Measurements from ENCODE around the gene GSK3A. TPM values are rescaled to one million over a fixed set of nuclear protein-coding genes. Genes with fewer than 3 reads are reported as not detected.

GSK3A gene
- total and polyA plus RNA-seq, 9 of the 15 experiments (the other 6 are each of a cell fraction or from before 2014, with no cell fraction given): 0.62 to 90.7 (median 33.3) TPM

GRCh38 chr19:42199440-42200115, 42.8 kb downstream of the GSK3A start (continued):
- TF ChIP-seq, protein P1, sequence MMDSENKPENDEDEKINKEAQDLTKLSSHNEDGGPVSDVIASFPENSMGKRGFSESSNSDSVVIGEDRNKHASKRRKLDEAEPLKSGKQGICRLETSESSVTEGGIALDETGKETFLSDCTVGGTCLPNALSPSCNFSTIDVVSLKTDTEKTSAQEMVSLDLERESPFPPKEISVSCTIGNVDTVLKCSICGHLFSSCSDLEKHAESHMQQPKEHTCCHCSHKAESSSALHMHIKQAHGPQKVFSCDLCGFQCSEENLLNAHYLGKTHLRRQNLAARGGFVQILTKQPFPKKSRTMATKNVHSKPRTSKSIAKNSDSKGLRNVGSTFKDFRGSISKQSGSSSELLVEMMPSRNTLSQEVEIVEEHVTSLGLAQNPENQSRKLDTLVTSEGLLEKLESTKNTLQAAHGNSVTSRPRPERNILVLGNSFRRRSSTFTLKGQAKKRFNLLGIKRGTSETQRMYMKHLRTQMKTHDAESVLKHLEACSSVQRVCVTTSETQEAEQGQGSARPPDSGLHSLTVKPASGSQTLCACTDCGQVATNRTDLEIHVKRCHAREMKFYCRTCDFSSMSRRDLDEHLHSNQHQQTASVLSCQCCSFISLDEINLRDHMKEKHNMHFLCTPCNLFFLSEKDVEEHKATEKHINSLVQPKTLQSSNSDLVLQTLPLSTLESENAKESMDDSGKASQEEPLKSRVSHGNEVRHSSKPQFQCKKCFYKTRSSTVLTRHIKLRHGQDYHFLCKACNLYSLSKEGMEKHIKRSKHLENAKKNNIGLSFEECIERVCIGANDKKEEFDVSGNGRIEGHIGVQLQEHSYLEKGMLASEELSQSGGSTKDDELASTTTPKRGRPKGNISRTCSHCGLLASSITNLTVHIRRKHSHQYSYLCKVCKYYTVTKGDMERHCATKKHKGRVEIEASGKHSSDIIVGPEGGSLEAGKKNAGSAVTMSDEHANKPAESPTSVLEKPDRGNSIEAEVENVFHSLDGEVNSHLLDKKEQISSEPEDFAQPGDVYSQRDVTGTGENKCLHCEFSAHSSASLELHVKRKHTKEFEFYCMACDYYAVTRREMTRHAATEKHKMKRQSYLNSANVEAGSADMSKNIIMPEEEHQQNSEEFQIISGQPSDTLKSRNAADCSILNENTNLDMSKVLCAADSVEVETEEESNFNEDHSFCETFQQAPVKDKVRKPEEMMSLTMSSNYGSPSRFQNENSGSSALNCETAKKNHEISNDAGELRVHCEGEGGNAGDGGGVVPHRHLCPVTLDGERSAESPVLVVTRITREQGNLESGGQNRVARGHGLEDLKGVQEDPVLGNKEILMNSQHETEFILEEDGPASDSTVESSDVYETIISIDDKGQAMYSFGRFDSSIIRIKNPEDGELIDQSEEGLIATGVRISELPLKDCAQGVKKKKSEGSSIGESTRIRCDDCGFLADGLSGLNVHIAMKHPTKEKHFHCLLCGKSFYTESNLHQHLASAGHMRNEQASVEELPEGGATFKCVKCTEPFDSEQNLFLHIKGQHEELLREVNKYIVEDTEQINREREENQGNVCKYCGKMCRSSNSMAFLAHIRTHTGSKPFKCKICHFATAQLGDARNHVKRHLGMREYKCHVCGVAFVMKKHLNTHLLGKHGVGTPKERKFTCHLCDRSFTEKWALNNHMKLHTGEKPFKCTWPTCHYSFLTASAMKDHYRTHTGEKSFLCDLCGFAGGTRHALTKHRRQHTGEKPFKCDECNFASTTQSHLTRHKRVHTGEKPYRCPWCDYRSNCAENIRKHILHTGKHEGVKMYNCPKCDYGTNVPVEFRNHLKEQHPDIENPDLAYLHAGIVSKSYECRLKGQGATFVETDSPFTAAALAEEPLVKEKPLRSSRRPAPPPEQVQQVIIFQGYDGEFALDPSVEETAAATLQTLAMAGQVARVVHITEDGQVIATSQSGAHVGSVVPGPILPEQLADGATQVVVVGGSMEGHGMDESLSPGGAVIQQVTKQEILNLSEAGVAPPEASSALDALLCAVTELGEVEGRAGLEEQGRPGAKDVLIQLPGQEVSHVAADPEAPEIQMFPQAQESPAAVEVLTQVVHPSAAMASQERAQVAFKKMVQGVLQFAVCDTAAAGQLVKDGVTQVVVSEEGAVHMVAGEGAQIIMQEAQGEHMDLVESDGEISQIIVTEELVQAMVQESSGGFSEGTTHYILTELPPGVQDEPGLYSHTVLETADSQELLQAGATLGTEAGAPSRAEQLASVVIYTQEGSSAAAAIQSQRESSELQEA (IDR thresholded peaks at IDR 0.05; ENCODE audit: low read depth): no peak
- TF ChIP-seq, protein P2, sequence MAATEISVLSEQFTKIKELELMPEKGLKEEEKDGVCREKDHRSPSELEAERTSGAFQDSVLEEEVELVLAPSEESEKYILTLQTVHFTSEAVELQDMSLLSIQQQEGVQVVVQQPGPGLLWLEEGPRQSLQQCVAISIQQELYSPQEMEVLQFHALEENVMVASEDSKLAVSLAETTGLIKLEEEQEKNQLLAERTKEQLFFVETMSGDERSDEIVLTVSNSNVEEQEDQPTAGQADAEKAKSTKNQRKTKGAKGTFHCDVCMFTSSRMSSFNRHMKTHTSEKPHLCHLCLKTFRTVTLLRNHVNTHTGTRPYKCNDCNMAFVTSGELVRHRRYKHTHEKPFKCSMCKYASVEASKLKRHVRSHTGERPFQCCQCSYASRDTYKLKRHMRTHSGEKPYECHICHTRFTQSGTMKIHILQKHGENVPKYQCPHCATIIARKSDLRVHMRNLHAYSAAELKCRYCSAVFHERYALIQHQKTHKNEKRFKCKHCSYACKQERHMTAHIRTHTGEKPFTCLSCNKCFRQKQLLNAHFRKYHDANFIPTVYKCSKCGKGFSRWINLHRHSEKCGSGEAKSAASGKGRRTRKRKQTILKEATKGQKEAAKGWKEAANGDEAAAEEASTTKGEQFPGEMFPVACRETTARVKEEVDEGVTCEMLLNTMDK (IDR thresholded peaks at IDR 0.05; ENCODE audit: borderline replicate concordance, insufficient read depth, low read depth, low read length, poor library complexity, severe bottlenecking): peak; percentile 84
- TF ChIP-seq LEF1 (IDR thresholded peaks at IDR 0.05): 0 out of 2 replicates have a peak, but pooled peaks have one; percentile 17
- peak; percentile 77; the same call in 1 of the 2 replicates for TF ChIP-seq CTBP1 (IDR thresholded peaks at IDR 0.05; ENCODE audit: borderline replicate concordance)
- TF ChIP-seq BCLAF1 (IDR thresholded peaks at IDR 0.05; ENCODE audit: borderline replicate concordance in 1 of 2, control insufficient read depth in 1 of 2, low read depth in 2 of 2, low read length in 1 of 2): 0 out of 4 replicates have a peak, but pooled peaks of 1 of the 2 experiments have one; percentile 58
- peak; percentile 77; the same call in 1 of the 2 replicates for TF ChIP-seq ZBTB2 (IDR thresholded peaks at IDR 0.05)
- no peak for TF ChIP-seq CAMTA2 (CRISPR knock-in tag; conservative IDR thresholded peaks at IDR 0.05)
- peak; percentile 67; the same call in 1 of the 2 replicates for TF ChIP-seq SMARCE1 (IDR thresholded peaks at IDR 0.05)
- no peak for TF ChIP-seq RBM39 (optimal IDR thresholded peaks at IDR 0.05; ENCODE audit: low read depth, low read length)
